Neural crest cell (in vitro differentiated cells): ENCODE measurements around the gene RNU6-7. TPM values are rescaled to one million over a fixed set of nuclear protein-coding genes. Genes with fewer than 3 reads are reported as not detected.

Experiments
- DNase-seq: peaks from one replicate; pipeline ENCODE4 v3.0.0; 2021; ENCODE audit warnings: low read depth, mixed read lengths, low spot score
- H3K27ac Mint-ChIP-seq: one replicate; pipeline ENCODE4 v1.8.0; 2021; ENCODE audit warnings: mild to moderate bottlenecking, mixed read lengths; ENCODE audit not compliant: unreplicated experiment
- H3K27me3 Mint-ChIP-seq: 2 replicates; pipeline ENCODE4 v1.8.0; 2021; ENCODE audit warnings: low read depth, mild to moderate bottlenecking, mixed read lengths
- H3K36me3 Mint-ChIP-seq: 2 replicates; pipeline ENCODE4 v1.8.0; 2021; ENCODE audit warnings: low read depth, mild to moderate bottlenecking, mixed read lengths
- H3K4me1 Mint-ChIP-seq: 2 replicates; pipeline ENCODE4 v1.8.0; 2021; ENCODE audit warnings: mixed read lengths
- H3K4me3 Mint-ChIP-seq: one replicate; pipeline ENCODE4 v1.8.0; 2021; ENCODE audit warnings: mild to moderate bottlenecking, mixed read lengths
- H3K9me3 Mint-ChIP-seq: 2 replicates; pipeline ENCODE4 v1.8.0; 2021; ENCODE audit warnings: mixed read lengths
- long read RNA-seq: library from polyadenylated mRNA; unstranded; transcript quantifications from one replicate; pipeline ENCODE4 v2.0.0, GENCODE V29; 2020
- total RNA-seq: library from RNA; stranded (reverse); gene quantifications from 2 replicates; pipeline ENCODE4 v1.2.1, GENCODE V29; 2021
- TF ChIP-seq, protein P1 (sequence below): fragments of 200-600 bp; sonication (generic); conservative IDR thresholded peaks from 2 replicates; pipeline ENCODE4 v1.5.0; 2021; ENCODE audit warnings: antibody characterized with exemption, mild to moderate bottlenecking

RNU6-7 gene
- not detected in 2 replicates for total RNA-seq
- long read RNA-seq, result 0 reads

- H3K4me1 Mint-ChIP-seq, result peaks cover 28% of the 10 kb centered on the region
- peaks cover 27% of the 10 kb centered on the region for H3K27me3 Mint-ChIP-seq
- peak within 1 kb of the TSS; percentile 100 for H3K27ac Mint-ChIP-seq
- no peak for DNase-seq
- no peaks in the 10 kb centered on the region for H3K36me3 Mint-ChIP-seq
- peak within 1 kb of the TSS; percentile 94 for H3K4me3 Mint-ChIP-seq
- no peaks in the 10 kb centered on the region for H3K9me3 Mint-ChIP-seq
- TF ChIP-seq, protein P1, sequence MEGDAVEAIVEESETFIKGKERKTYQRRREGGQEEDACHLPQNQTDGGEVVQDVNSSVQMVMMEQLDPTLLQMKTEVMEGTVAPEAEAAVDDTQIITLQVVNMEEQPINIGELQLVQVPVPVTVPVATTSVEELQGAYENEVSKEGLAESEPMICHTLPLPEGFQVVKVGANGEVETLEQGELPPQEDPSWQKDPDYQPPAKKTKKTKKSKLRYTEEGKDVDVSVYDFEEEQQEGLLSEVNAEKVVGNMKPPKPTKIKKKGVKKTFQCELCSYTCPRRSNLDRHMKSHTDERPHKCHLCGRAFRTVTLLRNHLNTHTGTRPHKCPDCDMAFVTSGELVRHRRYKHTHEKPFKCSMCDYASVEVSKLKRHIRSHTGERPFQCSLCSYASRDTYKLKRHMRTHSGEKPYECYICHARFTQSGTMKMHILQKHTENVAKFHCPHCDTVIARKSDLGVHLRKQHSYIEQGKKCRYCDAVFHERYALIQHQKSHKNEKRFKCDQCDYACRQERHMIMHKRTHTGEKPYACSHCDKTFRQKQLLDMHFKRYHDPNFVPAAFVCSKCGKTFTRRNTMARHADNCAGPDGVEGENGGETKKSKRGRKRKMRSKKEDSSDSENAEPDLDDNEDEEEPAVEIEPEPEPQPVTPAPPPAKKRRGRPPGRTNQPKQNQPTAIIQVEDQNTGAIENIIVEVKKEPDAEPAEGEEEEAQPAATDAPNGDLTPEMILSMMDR, result no peak
Measured at GRCh38 chr14:32201816-32202490, at the start of gene RNU6-7. Gene RNU6-7, plus strand, starts transcription at chr14:32202045.

DNA sequence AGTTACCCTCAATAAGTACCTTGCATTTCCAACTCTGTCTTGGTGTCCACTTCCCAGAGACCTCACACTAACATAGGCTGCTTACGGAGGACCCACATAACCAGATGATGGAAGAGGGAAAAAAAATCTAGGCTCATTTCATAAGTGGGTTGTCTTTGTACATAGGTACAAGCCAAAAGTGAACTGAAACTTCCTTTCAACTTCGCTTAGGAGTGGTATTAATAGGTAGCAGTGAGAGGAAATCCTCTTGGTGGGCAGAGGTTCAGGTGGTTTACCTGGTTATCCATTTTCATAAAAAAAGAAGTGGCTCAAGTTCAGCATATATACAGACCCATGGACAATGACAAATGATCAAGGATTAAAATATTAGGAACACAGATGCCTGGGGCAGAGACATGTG, 35.8 kb upstream of the RNU6-7 start:
- Mint-ChIP-seq H3K27ac (no peak overlapping the region), H3K4me3 (no peak overlapping the region), H3K4me1 (no peaks in the 10 kb centered on the region), H3K36me3 (peaks cover 3% of the 10 kb centered on the region), H3K9me3 (peaks cover 18% of the 10 kb centered on the region), H3K27me3 (no peaks in the 10 kb centered on the region)
- DNase-seq, result no peak
- TF ChIP-seq, protein P1, result no peak

DNA sequence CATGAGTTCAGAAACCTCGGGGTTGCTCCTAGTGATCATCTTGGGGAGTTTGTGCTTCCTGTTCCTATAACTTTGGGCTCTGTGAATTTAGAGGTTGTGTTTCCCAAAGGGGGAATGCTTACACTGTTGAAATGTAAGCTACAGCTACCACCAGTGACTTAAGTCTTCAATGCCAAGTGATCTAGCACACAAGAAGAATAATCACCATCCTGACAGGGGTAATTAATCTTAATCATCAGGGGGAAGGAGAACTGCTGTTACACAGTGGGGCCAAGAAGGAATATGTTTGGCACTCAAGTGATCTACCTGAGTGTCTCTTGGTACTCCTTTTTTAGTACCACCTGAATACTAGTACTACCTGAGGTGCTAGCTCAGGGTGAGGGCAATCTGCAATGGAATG, 34.9 kb upstream of the RNU6-7 start:
- no peaks in the 10 kb centered on the region for H3K4me1 Mint-ChIP-seq
- no peaks in the 10 kb centered on the region for H3K36me3 Mint-ChIP-seq
- H3K4me3 Mint-ChIP-seq, result no peak overlapping the region
- TF ChIP-seq, protein P1, result no peak
- no peak overlapping the region for H3K27ac Mint-ChIP-seq
- H3K9me3 Mint-ChIP-seq, result peaks cover 16% of the 10 kb centered on the region
- H3K27me3 Mint-ChIP-seq, result no peaks in the 10 kb centered on the region
- DNase-seq, result no peak

GRCh38 chr14:32167907-32168306, 33.9 kb upstream of the RNU6-7 start:
- no peaks in the 10 kb centered on the region for H3K36me3 Mint-ChIP-seq
- no peak overlapping the region for H3K4me3 Mint-ChIP-seq
- DNase-seq, result no peak
- TF ChIP-seq, protein P1, result no peak
- H3K27me3 Mint-ChIP-seq, result no peaks in the 10 kb centered on the region
- no peaks in the 10 kb centered on the region for H3K4me1 Mint-ChIP-seq
- no peak overlapping the region for H3K27ac Mint-ChIP-seq
- H3K9me3 Mint-ChIP-seq, result peaks cover 10% of the 10 kb centered on the region

- no peaks in the 10 kb centered on the region for H3K27me3 Mint-ChIP-seq
- H3K36me3 Mint-ChIP-seq, result no peaks in the 10 kb centered on the region
Measured at GRCh38 chr14:32169191-32169590, 32.7 kb upstream of the RNU6-7 start.

More at GRCh38 chr14:32169191-32169590, 32.7 kb upstream of the RNU6-7 start:
- Mint-ChIP-seq H3K9me3 (peaks cover 6% of the 10 kb centered on the region), H3K4me3 (no peak overlapping the region), H3K27ac (no peak overlapping the region), H3K4me1 (no peaks in the 10 kb centered on the region)
- TF ChIP-seq, protein P1, result no peak
- DNase-seq, result no peak
